Stimulated activated naive CD8-positive, alpha-beta T cell treated with anti-CD3 and anti-CD28 coated beads, Interleukin-15, Interleukin-2, amounts not matched to agents 100 ng/mL and 50 ng/mL, for 24 hours (primary cell): Measurements from ENCODE around the gene ANKRD11.
A peak's percentile ranks its signal among the peaks of the same experiment; 100 is the strongest.

Source experiments
- H3K27ac Mint-ChIP-seq: one replicate; pipeline ENCODE4 v1.8.0; 2021; ENCODE audit warnings: mild to moderate bottlenecking, mixed read lengths
- H3K27me3 Mint-ChIP-seq: one replicate; pipeline ENCODE4 v1.8.0; 2021; ENCODE audit warnings: mixed read lengths
- H3K36me3 Mint-ChIP-seq: one replicate; pipeline ENCODE4 v1.8.0; 2021; ENCODE audit warnings: low read depth, mixed read lengths
- H3K4me1 Mint-ChIP-seq: one replicate; pipeline ENCODE4 v1.8.0; 2021; ENCODE audit warnings: low read depth, mixed read lengths
- H3K4me3 Mint-ChIP-seq: one replicate; pipeline ENCODE4 v1.8.0; 2021; ENCODE audit warnings: mild to moderate bottlenecking, mixed read lengths
- H3K9me3 Mint-ChIP-seq: one replicate; pipeline ENCODE4 v1.8.0; 2021; ENCODE audit warnings: mixed read lengths

The ANKRD11 gene

GRCh38 chr16:89517128-89517527 is 26.8 kb upstream of the ANKRD11 start:
- Mint-ChIP-seq H3K27ac (no peak overlapping the region), H3K27me3 (no peaks in the 10 kb centered on the region), H3K4me3 (no peak overlapping the region), H3K9me3 (no peaks in the 10 kb centered on the region), H3K36me3 (peaks cover 50% of the 10 kb centered on the region), H3K4me1 (peaks cover 3% of the 10 kb centered on the region)

- Mint-ChIP-seq H3K27me3 (no peaks in the 10 kb centered on the region), H3K4me1 (peaks cover 26% of the 10 kb centered on the region), H3K4me3 (no peak overlapping the region), H3K9me3 (no peaks in the 10 kb centered on the region), H3K27ac (no peak overlapping the region), H3K36me3 (peaks cover 28% of the 10 kb centered on the region)
These were observed 22.1 kb upstream of the ANKRD11 start for GRCh38 chr16:89512453-89512852.

- H3K4me3 Mint-ChIP-seq: no peak overlapping the region
- peaks cover 18% of the 10 kb centered on the region for H3K36me3 Mint-ChIP-seq
- H3K9me3 Mint-ChIP-seq: no peaks in the 10 kb centered on the region
- H3K4me1 Mint-ChIP-seq: peaks cover 36% of the 10 kb centered on the region
- H3K27me3 Mint-ChIP-seq: no peaks in the 10 kb centered on the region
- peak overlapping the region; percentile 58 for H3K27ac Mint-ChIP-seq
These were observed 21.0 kb upstream of the ANKRD11 start for GRCh38 chr16:89511374-89511773.

- H3K36me3 Mint-ChIP-seq: peaks cover 16% of the 10 kb centered on the region
- H3K9me3 Mint-ChIP-seq: no peaks in the 10 kb centered on the region
- H3K4me3 Mint-ChIP-seq: peak overlapping the region; percentile 97
- peak overlapping the region; percentile 63 for H3K27ac Mint-ChIP-seq
- no peaks in the 10 kb centered on the region for H3K27me3 Mint-ChIP-seq
- H3K4me1 Mint-ChIP-seq: peaks cover 44% of the 10 kb centered on the region
These were observed 20.2 kb upstream of the ANKRD11 start for GRCh38 chr16:89510526-89510925.

GRCh38 chr16:89507834-89508590 is 17.7 kb upstream of the ANKRD11 start, which contains the start of gene SPG7:
Gene SPG7 (plus strand): TSS chr16:89508403. CDS start chr16:89508418, 15 bp downstream.
- Mint-ChIP-seq H3K4me1 (peaks cover 49% of the 10 kb centered on the region), H3K27ac (peak within 1 kb of the TSS; percentile 97), H3K9me3 (no peaks in the 10 kb centered on the region), H3K4me3 (peak within 1 kb of the TSS; percentile 97), H3K27me3 (no peaks in the 10 kb centered on the region), H3K36me3 (peaks cover 8% of the 10 kb centered on the region)

GRCh38 chr16:89507214-89507833 is 17.0 kb upstream of the ANKRD11 start:
- Mint-ChIP-seq H3K27me3 (no peaks in the 10 kb centered on the region), H3K27ac (peak overlapping the region; percentile 84), H3K4me3 (peak overlapping the region; percentile 85), H3K9me3 (no peaks in the 10 kb centered on the region), H3K4me1 (peaks cover 49% of the 10 kb centered on the region), H3K36me3 (peaks cover 4% of the 10 kb centered on the region)

- Mint-ChIP-seq H3K9me3 (no peaks in the 10 kb centered on the region), H3K4me3 (peak overlapping the region; percentile 85), H3K4me1 (peaks cover 49% of the 10 kb centered on the region), H3K27me3 (no peaks in the 10 kb centered on the region), H3K27ac (peak overlapping the region; percentile 84), H3K36me3 (peaks cover 4% of the 10 kb centered on the region)
These were observed 16.4 kb upstream of the ANKRD11 start for GRCh38 chr16:89506791-89507191.

GRCh38 chr16:89506113-89506504 is 15.7 kb upstream of the ANKRD11 start:
- Mint-ChIP-seq H3K4me3 (peak overlapping the region; percentile 85), H3K27ac (peak overlapping the region; percentile 96), H3K9me3 (no peaks in the 10 kb centered on the region), H3K36me3 (peaks cover 2% of the 10 kb centered on the region), H3K4me1 (peaks cover 46% of the 10 kb centered on the region), H3K27me3 (no peaks in the 10 kb centered on the region)

GRCh38 chr16:89505204-89506112 is 15.1 kb upstream of the ANKRD11 start:
- no peaks in the 10 kb centered on the region for H3K27me3 Mint-ChIP-seq
- peaks cover 43% of the 10 kb centered on the region for H3K4me1 Mint-ChIP-seq
- H3K4me3 Mint-ChIP-seq: peak overlapping the region; percentile 85
- H3K36me3 Mint-ChIP-seq: no peaks in the 10 kb centered on the region
- no peaks in the 10 kb centered on the region for H3K9me3 Mint-ChIP-seq
- H3K27ac Mint-ChIP-seq: peak overlapping the region; percentile 96

GRCh38 chr16:89504091-89504490 is 13.7 kb upstream of the ANKRD11 start:
- H3K27ac Mint-ChIP-seq: no peak overlapping the region
- H3K9me3 Mint-ChIP-seq: no peaks in the 10 kb centered on the region
- H3K36me3 Mint-ChIP-seq: no peaks in the 10 kb centered on the region
- no peak overlapping the region for H3K4me3 Mint-ChIP-seq
- no peaks in the 10 kb centered on the region for H3K27me3 Mint-ChIP-seq
- peaks cover 30% of the 10 kb centered on the region for H3K4me1 Mint-ChIP-seq

- H3K27me3 Mint-ChIP-seq: no peaks in the 10 kb centered on the region
- H3K4me3 Mint-ChIP-seq: no peak overlapping the region
- H3K9me3 Mint-ChIP-seq: no peaks in the 10 kb centered on the region
- peaks cover 25% of the 10 kb centered on the region for H3K4me1 Mint-ChIP-seq
- H3K36me3 Mint-ChIP-seq: no peaks in the 10 kb centered on the region
- no peak overlapping the region for H3K27ac Mint-ChIP-seq
These were observed 11.9 kb upstream of the ANKRD11 start for GRCh38 chr16:89502081-89502843.

GRCh38 chr16:89499767-89500166 is 9.4 kb upstream of the ANKRD11 start:
- H3K4me1 Mint-ChIP-seq: no peaks in the 10 kb centered on the region
- no peak overlapping the region for H3K27ac Mint-ChIP-seq
- no peaks in the 10 kb centered on the region for H3K36me3 Mint-ChIP-seq
- H3K9me3 Mint-ChIP-seq: no peaks in the 10 kb centered on the region
- no peaks in the 10 kb centered on the region for H3K27me3 Mint-ChIP-seq
- no peak overlapping the region for H3K4me3 Mint-ChIP-seq

- Mint-ChIP-seq H3K27me3 (no peaks in the 10 kb centered on the region), H3K9me3 (no peaks in the 10 kb centered on the region), H3K4me1 (peaks cover under 1% of the 10 kb centered on the region), H3K27ac (no peak overlapping the region), H3K36me3 (no peaks in the 10 kb centered on the region), H3K4me3 (no peak overlapping the region)
These were observed 8.5 kb upstream of the ANKRD11 start for GRCh38 chr16:89498839-89499238.

- H3K27me3 Mint-ChIP-seq: no peaks in the 10 kb centered on the region
- peaks cover 24% of the 10 kb centered on the region for H3K4me1 Mint-ChIP-seq
- H3K4me3 Mint-ChIP-seq: no peak overlapping the region
- no peaks in the 10 kb centered on the region for H3K36me3 Mint-ChIP-seq
- H3K9me3 Mint-ChIP-seq: no peaks in the 10 kb centered on the region
- no peak overlapping the region for H3K27ac Mint-ChIP-seq
These were observed 4.8 kb upstream of the ANKRD11 start for GRCh38 chr16:89495121-89495520.
